Amniotic stem cell (primary cell): ENCODE results near the gene INO80B.
A peak's percentile ranks its signal among the peaks of the same experiment; 100 is the strongest.

ENCODE experiments used
- DNase-seq: peaks from one replicate; lab custom pipeline; 2025; lab: John Stamatoyannopoulos, UW

Gene INO80B

GRCh38 chr2:74502147-74502719 lies 47.3 kb downstream of the INO80B start:
- DNase-seq = no peak

GRCh38 chr2:74502720-74503505 lies 48.0 kb downstream of the INO80B start:
- peak; percentile 41 for DNase-seq

- no peak for DNase-seq
Measured at GRCh38 chr2:74503506-74504475, 48.9 kb downstream of the INO80B start.

GRCh38 chr2:74504591-74504990 lies 49.7 kb downstream of the INO80B start:
- DNase-seq = no peak

GRCh38 chr2:74505448-74506246 lies 50.8 kb downstream of the INO80B start:
- no peak for DNase-seq

GRCh38 chr2:74507145-74507925 lies 52.4 kb downstream of the INO80B start, which contains the start of gene PCGF1:
PCGF1 (minus strand) TSS chr2:74507695; CDS start chr2:74507668, 27 bp downstream.
- peak; percentile 94 for DNase-seq
